Measurements from ENCODE around the gene ITFG1. TPM values are rescaled to one million over a fixed set of nuclear protein-coding genes. Genes with fewer than 3 reads are reported as not detected.
A peak's percentile ranks its signal among the peaks of the same experiment; 100 is the strongest.

Gene ITFG1
- 10 to 100 TPM in 1 of 2 donors, 1 to 10 TPM in 1; 9.0 to 16.8 TPM for polyA plus RNA-seq

- Histone ChIP-seq H3K27me3 (ENCODE audit: control insufficient read depth in 1 of 2, insufficient read depth in 2 of 2, low read length in 2 of 2) (no peaks in the 10 kb centered on the region), H3K9me3 (ENCODE audit: control insufficient read depth in 2 of 2, insufficient read depth in 1 of 2, low read depth in 1 of 2, low read length in 1 of 2) (no peaks in the 10 kb centered on the region), H3K4me3 (ENCODE audit: low read depth in 1 of 2, low read length in 2 of 2) (peak within 1 kb of the TSS; percentile 88 to 91), H3K36me3 (ENCODE audit: control insufficient read depth in 2 of 2, insufficient read depth in 2 of 2, low read length in 1 of 2) (peaks cover 0 to 4% of the 10 kb centered on the region in 2 donors), H3K4me1 (ENCODE audit: control insufficient read depth in 2 of 2, insufficient read depth in 2 of 2, low read length in 1 of 2) (peaks cover 2 to 3% of the 10 kb centered on the region in 2 donors), H3K27ac (ENCODE audit: low read depth in 2 of 2, low read length in 1 of 2) (peak within 1 kb of the TSS; percentile 96 to 97)
- WGBS, 2 donors, result 0% methylated on average over 81 to 82 of the region's 82 CpGs
Observed at GRCh38 chr16:47460711-47461597, at the start of gene ITFG1, which contains the start of gene PHKB. Gene ITFG1 (minus strand): TSS chr16:47461063. CDS start chr16:47461045, 18 bp downstream. Gene PHKB (plus strand): TSS chr16:47461331. CDS start chr16:47461351, 20 bp downstream.

DNA sequence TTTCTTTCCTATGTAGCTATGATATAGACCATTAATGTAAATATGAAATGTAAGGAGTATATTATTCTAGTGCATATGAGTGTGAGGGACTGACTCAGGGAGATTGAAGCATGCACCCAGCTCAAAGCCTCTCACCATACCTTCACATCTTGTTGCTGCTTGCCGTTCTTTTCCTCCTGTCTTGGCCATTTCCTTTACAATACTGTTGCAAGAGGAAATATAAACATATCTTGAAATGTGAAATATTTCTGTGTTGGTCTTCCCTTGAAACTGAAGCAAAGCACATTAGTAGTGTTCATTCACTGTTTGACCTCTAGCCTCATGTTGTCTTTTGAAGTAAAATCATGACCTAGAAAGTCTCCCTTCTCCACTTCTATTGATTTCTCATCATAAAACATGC lies 46.8 kb upstream of the ITFG1 start:
- Histone ChIP-seq H3K4me1 (ENCODE audit: control insufficient read depth in 2 of 2, insufficient read depth in 2 of 2, low read length in 1 of 2) (no peaks in the 10 kb centered on the region), H3K27me3 (ENCODE audit: control insufficient read depth in 1 of 2, insufficient read depth in 2 of 2, low read length in 2 of 2) (no peaks in the 10 kb centered on the region), H3K4me3 (ENCODE audit: low read depth in 1 of 2, low read length in 2 of 2) (no peak overlapping the region), H3K27ac (ENCODE audit: low read depth in 2 of 2, low read length in 1 of 2) (no peak overlapping the region), H3K36me3 (ENCODE audit: control insufficient read depth in 2 of 2, insufficient read depth in 2 of 2, low read length in 1 of 2) (peaks cover 13 to 14% of the 10 kb centered on the region in 2 donors), H3K9me3 (ENCODE audit: control insufficient read depth in 2 of 2, insufficient read depth in 1 of 2, low read depth in 1 of 2, low read length in 1 of 2) (no peaks in the 10 kb centered on the region)
- 63 to 90% methylated on average over 1 of the region's 1 CpG for WGBS, 2 donors

- Histone ChIP-seq H3K9me3 (ENCODE audit: control insufficient read depth in 2 of 2, insufficient read depth in 1 of 2, low read depth in 1 of 2, low read length in 1 of 2) (no peaks in the 10 kb centered on the region), H3K4me1 (ENCODE audit: control insufficient read depth in 2 of 2, insufficient read depth in 2 of 2, low read length in 1 of 2) (no peaks in the 10 kb centered on the region), H3K36me3 (ENCODE audit: control insufficient read depth in 2 of 2, insufficient read depth in 2 of 2, low read length in 1 of 2) (peaks cover 12% of the 10 kb centered on the region in 2 donors), H3K4me3 (ENCODE audit: low read depth in 1 of 2, low read length in 2 of 2) (no peak overlapping the region), H3K27ac (ENCODE audit: low read depth in 2 of 2, low read length in 1 of 2) (no peak overlapping the region), H3K27me3 (ENCODE audit: control insufficient read depth in 1 of 2, insufficient read depth in 2 of 2, low read length in 2 of 2) (no peaks in the 10 kb centered on the region)
- 52 to 69% methylated on average over 2 of the region's 2 CpGs for WGBS, 2 donors
Observed at GRCh38 chr16:47506800-47507199, 45.9 kb upstream of the ITFG1 start.

DNA sequence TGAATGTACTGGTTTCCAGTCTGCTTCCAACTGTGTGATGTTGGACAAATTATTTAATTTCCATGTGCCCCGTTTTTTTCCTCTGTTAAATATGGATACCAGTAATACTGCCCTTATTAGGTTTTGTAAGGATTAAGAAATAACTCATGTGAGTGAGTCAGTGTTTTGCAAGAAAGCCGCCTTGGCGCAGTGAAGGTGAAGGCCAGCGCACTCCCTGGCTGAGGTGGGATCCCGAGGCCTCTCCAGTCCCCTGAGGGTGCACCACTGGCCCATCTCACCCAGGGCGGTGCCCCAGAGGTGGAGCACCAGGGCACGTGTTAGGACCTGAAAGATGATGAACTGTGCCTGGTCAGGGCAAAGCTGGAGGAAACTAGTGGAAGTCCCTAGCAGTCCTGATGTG lies 43.7 kb upstream of the ITFG1 start:
- Histone ChIP-seq H3K4me1 (ENCODE audit: control insufficient read depth in 2 of 2, insufficient read depth in 2 of 2, low read length in 1 of 2) (no peaks in the 10 kb centered on the region), H3K4me3 (ENCODE audit: low read depth in 1 of 2, low read length in 2 of 2) (no peak overlapping the region), H3K27me3 (ENCODE audit: control insufficient read depth in 1 of 2, insufficient read depth in 2 of 2, low read length in 2 of 2) (no peaks in the 10 kb centered on the region), H3K9me3 (ENCODE audit: control insufficient read depth in 2 of 2, insufficient read depth in 1 of 2, low read depth in 1 of 2, low read length in 1 of 2) (no peaks in the 10 kb centered on the region), H3K36me3 (ENCODE audit: control insufficient read depth in 2 of 2, insufficient read depth in 2 of 2, low read length in 1 of 2) (peaks cover 12 to 15% of the 10 kb centered on the region in 2 donors), H3K27ac (ENCODE audit: low read depth in 2 of 2, low read length in 1 of 2) (no peak overlapping the region)
- WGBS, 2 donors, result 77 to 79% methylated on average over 7 of the region's 7 CpGs

- Histone ChIP-seq H3K4me3 (ENCODE audit: low read depth in 1 of 2, low read length in 2 of 2) (no peak overlapping the region), H3K27me3 (ENCODE audit: control insufficient read depth in 1 of 2, insufficient read depth in 2 of 2, low read length in 2 of 2) (no peaks in the 10 kb centered on the region), H3K4me1 (ENCODE audit: control insufficient read depth in 2 of 2, insufficient read depth in 2 of 2, low read length in 1 of 2) (no peaks in the 10 kb centered on the region), H3K36me3 (ENCODE audit: control insufficient read depth in 2 of 2, insufficient read depth in 2 of 2, low read length in 1 of 2) (peaks cover 12 to 15% of the 10 kb centered on the region in 2 donors), H3K9me3 (ENCODE audit: control insufficient read depth in 2 of 2, insufficient read depth in 1 of 2, low read depth in 1 of 2, low read length in 1 of 2) (no peaks in the 10 kb centered on the region), H3K27ac (ENCODE audit: low read depth in 2 of 2, low read length in 1 of 2) (no peak overlapping the region)
- 86 to 89% methylated on average over 1 of the region's 1 CpG for WGBS, 2 donors
Observed at GRCh38 chr16:47503936-47504335, 43.1 kb upstream of the ITFG1 start.

- H3K36me3 ChIP-seq (ENCODE audit: control insufficient read depth in 2 of 2, insufficient read depth in 2 of 2, low read length in 1 of 2), result peaks cover 12 to 15% of the 10 kb centered on the region in 2 donors
- no peak overlapping the region for H3K4me3 ChIP-seq (ENCODE audit: low read depth in 1 of 2, low read length in 2 of 2)
- H3K27ac ChIP-seq (ENCODE audit: low read depth in 2 of 2, low read length in 1 of 2), result no peak overlapping the region
- H3K9me3 ChIP-seq (ENCODE audit: control insufficient read depth in 2 of 2, insufficient read depth in 1 of 2, low read depth in 1 of 2, low read length in 1 of 2), result no peaks in the 10 kb centered on the region
- no peaks in the 10 kb centered on the region for H3K27me3 ChIP-seq (ENCODE audit: control insufficient read depth in 1 of 2, insufficient read depth in 2 of 2, low read length in 2 of 2)
- WGBS, 2 donors, result 95 to 96% methylated on average over 9 of the region's 9 CpGs
- no peaks in the 10 kb centered on the region for H3K4me1 ChIP-seq (ENCODE audit: control insufficient read depth in 2 of 2, insufficient read depth in 2 of 2, low read length in 1 of 2)
Observed at GRCh38 chr16:47499700-47500264, 38.9 kb upstream of the ITFG1 start.

GRCh38 chr16:47499080-47499699 lies 38.3 kb upstream of the ITFG1 start:
- H3K4me3 ChIP-seq (ENCODE audit: low read depth in 1 of 2, low read length in 2 of 2), result no peak overlapping the region
- no peaks in the 10 kb centered on the region for H3K4me1 ChIP-seq (ENCODE audit: control insufficient read depth in 2 of 2, insufficient read depth in 2 of 2, low read length in 1 of 2)
- H3K36me3 ChIP-seq (ENCODE audit: control insufficient read depth in 2 of 2, insufficient read depth in 2 of 2, low read length in 1 of 2), result peaks cover 12 to 15% of the 10 kb centered on the region in 2 donors
- no peak overlapping the region for H3K27ac ChIP-seq (ENCODE audit: low read depth in 2 of 2, low read length in 1 of 2)
- H3K9me3 ChIP-seq (ENCODE audit: control insufficient read depth in 2 of 2, insufficient read depth in 1 of 2, low read depth in 1 of 2, low read length in 1 of 2), result no peaks in the 10 kb centered on the region
- 96 to 97% methylated on average over 2 of the region's 2 CpGs for WGBS, 2 donors
- H3K27me3 ChIP-seq (ENCODE audit: control insufficient read depth in 1 of 2, insufficient read depth in 2 of 2, low read length in 2 of 2), result no peaks in the 10 kb centered on the region

GRCh38 chr16:47493381-47494337 lies 32.8 kb upstream of the ITFG1 start:
- H3K27ac ChIP-seq (ENCODE audit: low read depth in 2 of 2, low read length in 1 of 2), result peak overlapping the region in 1 of 2 donors; percentile 60
- no peak overlapping the region for H3K4me3 ChIP-seq (ENCODE audit: low read depth in 1 of 2, low read length in 2 of 2)
- no peaks in the 10 kb centered on the region for H3K9me3 ChIP-seq (ENCODE audit: control insufficient read depth in 2 of 2, insufficient read depth in 1 of 2, low read depth in 1 of 2, low read length in 1 of 2)
- H3K36me3 ChIP-seq (ENCODE audit: control insufficient read depth in 2 of 2, insufficient read depth in 2 of 2, low read length in 1 of 2), result no peaks in the 10 kb centered on the region
- no peaks in the 10 kb centered on the region for H3K4me1 ChIP-seq (ENCODE audit: control insufficient read depth in 2 of 2, insufficient read depth in 2 of 2, low read length in 1 of 2)
- H3K27me3 ChIP-seq (ENCODE audit: control insufficient read depth in 1 of 2, insufficient read depth in 2 of 2, low read length in 2 of 2), result no peaks in the 10 kb centered on the region
- 76 to 80% methylated on average over 9 of the region's 9 CpGs for WGBS, 2 donors

Measured in esophagus (tissue), 2 donors.